ENCODE data around the gene RIMOC1. TPM values are rescaled to one million over a fixed set of nuclear protein-coding genes. Genes with fewer than 3 reads are reported as not detected.

Gene RIMOC1
- total RNA-seq, 1 donor from 2014 or later, result 31.5 TPM

GRCh38 chr5:41863871-41864486 lies 40.2 kb upstream of the RIMOC1 start:
- Mint-ChIP-seq H3K27ac (ENCODE audit: unreplicated experiment) (no peak overlapping the region), H3K36me3 (ENCODE audit: low read depth, unreplicated experiment) (no peaks in the 10 kb centered on the region), H3K27me3 (ENCODE audit: unreplicated experiment) (no peaks in the 10 kb centered on the region), H3K9me3 (ENCODE audit: unreplicated experiment) (no peaks in the 10 kb centered on the region), H3K4me1 (ENCODE audit: unreplicated experiment) (no peaks in the 10 kb centered on the region), H3K4me3 (ENCODE audit: unreplicated experiment) (no peak overlapping the region)
- no peak for TF ChIP-seq CTCF (IDR thresholded peaks at IDR 0.05; ENCODE audit: unreplicated experiment)
- no peak for DNase-seq (ENCODE audit: low spot score)

GRCh38 chr5:41869151-41869723 lies 34.9 kb upstream of the RIMOC1 start:
- Mint-ChIP-seq H3K27me3 (ENCODE audit: unreplicated experiment) (peaks cover 2% of the 10 kb centered on the region), H3K4me1 (ENCODE audit: unreplicated experiment) (peaks cover 3% of the 10 kb centered on the region), H3K4me3 (ENCODE audit: unreplicated experiment) (peak overlapping the region; percentile 91), H3K27ac (ENCODE audit: unreplicated experiment) (no peak overlapping the region), H3K9me3 (ENCODE audit: unreplicated experiment) (no peaks in the 10 kb centered on the region), H3K36me3 (ENCODE audit: low read depth, unreplicated experiment) (peaks cover 3% of the 10 kb centered on the region)
- no peak for TF ChIP-seq CTCF (IDR thresholded peaks at IDR 0.05; ENCODE audit: unreplicated experiment)
- peak; percentile 3 for DNase-seq (ENCODE audit: low spot score)

GRCh38 chr5:41869724-41870626 lies 34.2 kb upstream of the RIMOC1 start, which contains the start of gene OXCT1:
Gene OXCT1, minus strand, starts transcription at chr5:41870425. Its CDS starts 67 bp downstream, at chr5:41870358.
- H3K27me3 Mint-ChIP-seq (ENCODE audit: unreplicated experiment), result peaks cover 2% of the 10 kb centered on the region
- no peaks in the 10 kb centered on the region for H3K9me3 Mint-ChIP-seq (ENCODE audit: unreplicated experiment)
- no peak for TF ChIP-seq CTCF (IDR thresholded peaks at IDR 0.05; ENCODE audit: unreplicated experiment)
- H3K36me3 Mint-ChIP-seq (ENCODE audit: low read depth, unreplicated experiment), result peaks cover 3% of the 10 kb centered on the region
- H3K27ac Mint-ChIP-seq (ENCODE audit: unreplicated experiment), result no peak within 1 kb of the TSS
- H3K4me3 Mint-ChIP-seq (ENCODE audit: unreplicated experiment), result peak within 1 kb of the TSS; percentile 91
- peak; percentile 61 for DNase-seq (ENCODE audit: low spot score)
- peaks cover 3% of the 10 kb centered on the region for H3K4me1 Mint-ChIP-seq (ENCODE audit: unreplicated experiment)

- Mint-ChIP-seq H3K27me3 (ENCODE audit: unreplicated experiment) (peaks cover 2% of the 10 kb centered on the region), H3K36me3 (ENCODE audit: low read depth, unreplicated experiment) (peaks cover 3% of the 10 kb centered on the region), H3K4me3 (ENCODE audit: unreplicated experiment) (peak overlapping the region; percentile 91), H3K9me3 (ENCODE audit: unreplicated experiment) (no peaks in the 10 kb centered on the region), H3K27ac (ENCODE audit: unreplicated experiment) (no peak overlapping the region), H3K4me1 (ENCODE audit: unreplicated experiment) (peaks cover 3% of the 10 kb centered on the region)
- no peak for DNase-seq (ENCODE audit: low spot score)
- TF ChIP-seq CTCF (IDR thresholded peaks at IDR 0.05; ENCODE audit: unreplicated experiment), result no peak
Measured at GRCh38 chr5:41870627-41871048, 33.5 kb upstream of the RIMOC1 start.
